Measurements from ENCODE around the gene IGFALS.
A peak's percentile ranks its signal among the peaks of the same experiment; 100 is the strongest.

The IGFALS gene

GRCh38 chr16:1788095-1788707, 5.3 kb downstream of the IGFALS start:
- no peak for DNase-seq

GRCh38 chr16:1787322-1788094, 6.0 kb downstream of the IGFALS start:
- no peak for DNase-seq

- no peak for DNase-seq
Measured at GRCh38 chr16:1787056-1787321, 6.5 kb downstream of the IGFALS start.

- no peak for DNase-seq
Measured at GRCh38 chr16:1786242-1787055, 7.1 kb downstream of the IGFALS start.

- no peak for DNase-seq
Measured at GRCh38 chr16:1785846-1786170, 7.7 kb downstream of the IGFALS start.

GRCh38 chr16:1784977-1785845, 8.3 kb downstream of the IGFALS start:
- DNase-seq: no peak

GRCh38 chr16:1782408-1783264, 10.9 kb downstream of the IGFALS start, which contains the start of the genes NUBP2 and SPSB3:
TSS of gene NUBP2 (plus strand) at chr16:1782960. CDS start at chr16:1783021, 61 bp downstream.
TSS of gene SPSB3 (minus strand) at chr16:1782571. CDS start at chr16:1781483, 1,088 bp downstream.
- DNase-seq: peak; percentile 99

GRCh38 chr16:1781758-1782407, 11.6 kb downstream of the IGFALS start:
- DNase-seq: no peak

- no peak for DNase-seq
Measured at GRCh38 chr16:1781254-1781653, 12.3 kb downstream of the IGFALS start.

GRCh38 chr16:1780677-1781072, 12.8 kb downstream of the IGFALS start:
- DNase-seq: no peak

GRCh38 chr16:1779741-1780676, 13.5 kb downstream of the IGFALS start:
- no peak for DNase-seq

GRCh38 chr16:1779234-1779701, 14.2 kb downstream of the IGFALS start:
- DNase-seq: no peak

GRCh38 chr16:1778200-1779179, 15.0 kb downstream of the IGFALS start:
- DNase-seq: no peak

GRCh38 chr16:1777375-1778199, 15.9 kb downstream of the IGFALS start:
- no peak for DNase-seq

- DNase-seq: no peak
Measured at GRCh38 chr16:1776991-1777374, 16.5 kb downstream of the IGFALS start.

- DNase-seq: no peak
Measured at GRCh38 chr16:1776672-1776955, 16.9 kb downstream of the IGFALS start.

- DNase-seq: no peak
Measured at GRCh38 chr16:1775846-1776671, 17.4 kb downstream of the IGFALS start.
